Prostate gland (tissue), 2 donors: ENCODE results near the gene ZNF737. TPM values are rescaled to one million over a fixed set of nuclear protein-coding genes. Genes with fewer than 3 reads are reported as not detected.

Experiments
- total RNA-seq, 2 donors: library from RNA; depleted of rRNA; stranded (reverse); fragments of >200 nt; gene quantifications; one replicate each; pipeline ENCODE4 v1.1.0, GENCODE V29; 2016

The ZNF737 gene
- total RNA-seq, 2 donors from 2014 or later = 22.1 to 39.8 TPM

Other genes with a start within 250 kb of the ZNF737 start
- 10 to 100 TPM; 18.5 to 21.5 TPM for gene ZNF626, start 95.8 kb upstream of the ZNF737 start, total RNA-seq
- 10 to 100 TPM in 1 of 2 donors, 1 to 10 TPM in 1; 3.6 to 13.5 TPM for gene ZNF66, start 210.5 kb upstream of the ZNF737 start, total RNA-seq